Effector memory CD4-positive, alpha-beta T cell (primary cell): Measurements from ENCODE around the gene RBM38.
"Not testable (repeated sequence)": the region's sequence is repeated elsewhere in the genome, so short reads cannot be mapped to it uniquely, and the experiment has no call there.

Source experiments
- DNase-seq, 3 donors: peaks; one replicate each; pipeline ENCODE4 v3.0.0-alpha.2; 2020
- H3K27ac ChIP-seq: 2 replicates; pipeline ENCODE4 v1.7.0; 2013; ENCODE audit warnings: mild to moderate bottlenecking, low read length, moderate library complexity; ENCODE audit not compliant: insufficient read depth, poor library complexity, severe bottlenecking
- H3K27me3 ChIP-seq: replicated peaks from 2 replicates; pipeline ENCODE4 v1.7.0; 2013; ENCODE audit warnings: mild to moderate bottlenecking, low read length; ENCODE audit not compliant: insufficient read depth, control insufficient read depth, poor library complexity, severe bottlenecking
- H3K36me3 ChIP-seq: 2 replicates; pipeline ENCODE4 v1.7.0; 2013; ENCODE audit warnings: mild to moderate bottlenecking, low read length, moderate library complexity; ENCODE audit not compliant: control insufficient read depth, insufficient read depth
- H3K4me1 ChIP-seq: 2 replicates; pipeline ENCODE4 v1.7.0; 2013; ENCODE audit warnings: low read length, mild to moderate bottlenecking; ENCODE audit not compliant: control insufficient read depth, insufficient read depth, poor library complexity, severe bottlenecking
- H3K4me3 ChIP-seq: 2 replicates; pipeline ENCODE4 v1.7.0; 2013; ENCODE audit warnings: low read length, low read depth, mild to moderate bottlenecking; ENCODE audit not compliant: insufficient read depth, poor library complexity, severe bottlenecking
- H3K9me3 ChIP-seq: 2 replicates; pipeline ENCODE4 v1.7.0; 2013; ENCODE audit warnings: mild to moderate bottlenecking, low read length, moderate library complexity; ENCODE audit not compliant: control insufficient read depth
- total RNA-seq, 3 donors: gene quantifications; one replicate each; lab custom pipeline; 2026; lab: John Stamatoyannopoulos, UW

RBM38 gene
- 248 to 561 (median 312) reads per million in 3 donors for total RNA-seq

GRCh38 chr20:57390604-57391438 is at the start of gene RBM38:
Gene RBM38, plus strand, starts transcription at chr20:57391396. Its CDS starts 186 bp downstream, at chr20:57391582.
- Histone ChIP-seq H3K36me3 (peaks cover 27% of the 10 kb centered on the region), H3K27ac (peak within 1 kb of the TSS; percentile 94), H3K9me3 (no peaks in the 10 kb centered on the region), H3K4me1 (peaks cover 47% of the 10 kb centered on the region), H3K27me3 (no peaks in the 10 kb centered on the region), H3K4me3 (peak within 1 kb of the TSS; percentile 85)
- peak; percentile 55 to 68 (median 61) for DNase-seq

GRCh38 chr20:57341663-57342062 is 49.5 kb upstream of the RBM38 start:
- no peak for DNase-seq
- no peaks in the 10 kb centered on the region for H3K36me3 ChIP-seq
- no peak overlapping the region for H3K4me3 ChIP-seq
- H3K4me1 ChIP-seq, result no peaks in the 10 kb centered on the region
- no peak overlapping the region for H3K27ac ChIP-seq
- H3K9me3 ChIP-seq, result no peaks in the 10 kb centered on the region
- no peaks in the 10 kb centered on the region for H3K27me3 ChIP-seq

- Histone ChIP-seq H3K4me3 (no peak overlapping the region), H3K27me3 (no peaks in the 10 kb centered on the region), H3K36me3 (no peaks in the 10 kb centered on the region), H3K9me3 (no peaks in the 10 kb centered on the region), H3K27ac (no peak overlapping the region), H3K4me1 (no peaks in the 10 kb centered on the region)
- DNase-seq, result no peak
Observed at GRCh38 chr20:57342829-57343228, 48.4 kb upstream of the RBM38 start.

- no peak overlapping the region for H3K4me3 ChIP-seq
- no peaks in the 10 kb centered on the region for H3K36me3 ChIP-seq
- no peaks in the 10 kb centered on the region for H3K9me3 ChIP-seq
- no peaks in the 10 kb centered on the region for H3K27me3 ChIP-seq
- H3K4me1 ChIP-seq, result no peaks in the 10 kb centered on the region
- DNase-seq, result peak; percentile 25 to 46 (median 25)
- no peak overlapping the region for H3K27ac ChIP-seq
Observed at GRCh38 chr20:57346477-57346876, 44.7 kb upstream of the RBM38 start.

DNA sequence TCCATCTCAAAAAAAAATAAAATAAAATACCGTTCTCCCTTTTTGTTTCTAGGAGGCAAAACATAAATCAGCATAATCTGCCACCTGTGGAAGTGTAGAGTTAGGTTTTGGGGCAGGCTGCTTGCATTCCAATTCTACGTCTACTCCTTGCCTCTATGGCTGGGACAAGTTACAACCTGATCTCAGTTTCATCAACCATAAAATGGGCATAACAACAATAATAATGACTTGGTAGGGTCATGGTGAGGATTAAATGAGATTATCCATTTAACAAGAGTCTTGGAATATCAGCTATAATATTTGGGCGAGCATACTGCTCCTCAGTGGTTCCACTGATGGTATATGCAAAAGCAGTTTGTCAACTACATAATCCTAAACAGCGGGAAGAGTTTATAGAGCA is 43.8 kb upstream of the RBM38 start:
- H3K27ac ChIP-seq, result no peak overlapping the region
- no peaks in the 10 kb centered on the region for H3K36me3 ChIP-seq
- peaks cover 7% of the 10 kb centered on the region for H3K4me1 ChIP-seq
- no peaks in the 10 kb centered on the region for H3K9me3 ChIP-seq
- H3K27me3 ChIP-seq, result no peaks in the 10 kb centered on the region
- H3K4me3 ChIP-seq, result no peak overlapping the region
- no peak for DNase-seq

GRCh38 chr20:57348200-57348921 is 42.8 kb upstream of the RBM38 start:
- not testable (repeated sequence) for H3K36me3 ChIP-seq, H3K27ac ChIP-seq, H3K4me1 ChIP-seq, H3K9me3 ChIP-seq, DNase-seq, H3K4me3 ChIP-seq, H3K27me3 ChIP-seq

- not testable (repeated sequence) for DNase-seq, H3K4me3 ChIP-seq, H3K9me3 ChIP-seq
Observed at GRCh38 chr20:57348922-57349574, 42.1 kb upstream of the RBM38 start.

GRCh38 chr20:57350081-57350710 is 41.0 kb upstream of the RBM38 start:
- no peaks in the 10 kb centered on the region for H3K27me3 ChIP-seq
- no peaks in the 10 kb centered on the region for H3K36me3 ChIP-seq
- no peak overlapping the region for H3K4me3 ChIP-seq
- H3K4me1 ChIP-seq, result peaks cover 7% of the 10 kb centered on the region
- no peak overlapping the region for H3K27ac ChIP-seq
- H3K9me3 ChIP-seq, result no peaks in the 10 kb centered on the region
- DNase-seq, result no peak

More at GRCh38 chr20:57348922-57349574, 42.1 kb upstream of the RBM38 start:
- not testable (repeated sequence) for H3K27me3 ChIP-seq, H3K27ac ChIP-seq, H3K36me3 ChIP-seq, H3K4me1 ChIP-seq

GRCh38 chr20:57350726-57351041 is 40.5 kb upstream of the RBM38 start:
- peak overlapping the region; percentile 81 for H3K4me3 ChIP-seq
- H3K4me1 ChIP-seq, H3K27me3 ChIP-seq, H3K36me3 ChIP-seq, DNase-seq, H3K9me3 ChIP-seq: not testable (repeated sequence)
- peak overlapping the region; percentile 84 for H3K27ac ChIP-seq
